GM19395 (cell line): Measurements from ENCODE around the gene ARHGAP21.
A peak's percentile ranks its signal among the peaks of the same experiment; 100 is the strongest.
"Not testable (repeated sequence)": the region's sequence is repeated elsewhere in the genome, so short reads cannot be mapped to it uniquely, and the experiment has no call there.

Experiments used
- ATAC-seq: cut with Tn5 transposase; IDR thresholded peaks from one replicate; pipeline ENCODE4 v1.9.1; 2021; ENCODE audit warnings: mild to moderate bottlenecking, moderate library complexity; ENCODE audit not compliant: unreplicated experiment

Gene ARHGAP21

DNA sequence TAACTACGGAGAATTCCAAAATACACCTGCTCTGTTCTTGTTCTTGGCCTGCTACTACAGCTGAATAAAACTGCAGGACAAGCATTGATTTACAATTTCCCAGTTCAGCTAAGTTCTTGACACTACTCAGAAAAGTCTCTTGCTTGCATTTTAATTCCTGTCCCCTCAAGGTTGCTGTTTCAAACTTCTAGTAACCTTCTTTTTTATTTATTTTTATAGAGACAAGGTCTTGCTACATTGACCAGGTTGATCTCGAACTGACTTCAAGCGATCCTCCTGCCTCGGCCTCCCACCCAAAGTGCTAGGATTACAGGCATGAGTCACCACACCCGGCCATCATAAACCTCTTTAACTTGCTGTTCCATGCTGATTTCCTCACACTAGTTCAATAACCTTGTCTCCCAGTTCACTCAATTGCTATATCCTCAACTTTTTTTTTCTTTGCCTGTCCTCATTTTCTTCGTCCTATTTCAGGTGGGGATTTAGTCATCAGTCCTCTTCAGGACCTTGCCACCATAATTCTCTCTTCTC lies 79.9 kb downstream of the ARHGAP21 start:
- ATAC-seq, result no peak

DNA sequence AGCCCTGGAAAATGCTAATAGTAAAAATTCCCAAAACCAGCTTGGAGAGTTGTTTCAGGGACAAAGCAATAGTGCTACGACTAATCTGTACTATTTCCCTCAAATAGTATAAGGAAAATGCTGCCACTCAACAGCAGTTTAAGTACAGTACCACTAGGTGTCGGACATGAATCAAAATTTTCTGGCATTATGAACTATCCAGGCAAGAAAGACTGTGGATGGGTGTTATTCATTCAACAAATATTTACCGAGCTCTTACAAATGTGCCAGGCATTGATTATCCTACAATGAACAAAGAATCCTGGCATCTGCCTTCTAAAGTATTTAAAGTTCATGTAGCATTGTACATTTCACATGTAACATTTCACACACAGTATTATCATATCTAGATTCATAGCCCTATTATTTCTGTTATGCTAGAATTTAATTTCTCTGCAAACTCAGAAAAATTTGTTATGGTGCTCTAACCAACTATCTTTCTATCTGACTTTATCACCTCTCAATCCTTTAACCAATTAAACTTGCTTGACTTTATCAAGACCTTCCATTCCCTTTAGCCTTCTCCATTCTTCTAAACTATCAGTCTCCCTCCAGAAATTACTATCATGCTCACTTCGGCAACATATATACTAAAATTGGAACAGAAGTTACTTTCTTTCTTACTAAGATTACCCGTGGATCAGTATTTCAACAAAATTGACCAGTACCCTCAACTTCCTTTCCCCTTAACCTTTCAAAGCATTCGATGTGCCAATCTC lies 80.6 kb downstream of the ARHGAP21 start:
- ATAC-seq, result peak; percentile 91

DNA sequence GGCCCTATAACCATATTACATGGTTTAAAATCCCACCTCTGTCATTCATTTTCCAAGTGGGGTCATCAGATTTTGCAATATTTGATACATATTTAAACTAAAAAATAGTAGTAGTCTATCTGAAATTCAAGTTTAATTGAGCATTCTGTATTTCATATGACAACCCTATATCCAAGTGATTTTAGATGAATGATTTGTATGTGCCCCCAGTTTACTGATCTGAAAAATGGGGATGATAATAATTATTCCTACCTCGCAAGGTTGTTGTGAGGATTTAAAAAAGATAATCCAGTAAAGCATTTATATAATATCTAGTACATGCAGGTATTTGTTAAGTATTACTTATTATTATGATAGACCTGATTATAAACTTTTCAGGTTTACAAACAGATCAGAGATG lies 84.6 kb downstream of the ARHGAP21 start:
- ATAC-seq, result no peak

DNA sequence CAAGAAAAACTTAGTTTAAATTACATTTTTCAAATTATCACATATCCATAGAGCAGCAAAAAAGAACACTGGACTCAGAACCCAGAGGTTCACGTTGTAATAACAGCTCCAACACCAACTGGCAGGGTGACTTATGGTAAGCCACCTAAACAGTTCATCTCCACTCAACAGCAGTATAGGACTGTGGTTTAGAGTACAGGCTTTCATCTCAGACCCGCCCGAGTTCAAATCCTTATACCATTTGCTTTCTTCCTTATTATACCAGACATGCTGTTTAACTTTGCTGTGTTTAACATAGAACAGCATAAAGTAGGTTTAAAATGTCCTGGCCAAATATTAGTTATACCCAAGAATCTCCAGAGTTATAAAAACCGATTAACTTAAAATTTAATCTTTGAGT lies 97.9 kb downstream of the ARHGAP21 start:
- ATAC-seq, result no peak

DNA sequence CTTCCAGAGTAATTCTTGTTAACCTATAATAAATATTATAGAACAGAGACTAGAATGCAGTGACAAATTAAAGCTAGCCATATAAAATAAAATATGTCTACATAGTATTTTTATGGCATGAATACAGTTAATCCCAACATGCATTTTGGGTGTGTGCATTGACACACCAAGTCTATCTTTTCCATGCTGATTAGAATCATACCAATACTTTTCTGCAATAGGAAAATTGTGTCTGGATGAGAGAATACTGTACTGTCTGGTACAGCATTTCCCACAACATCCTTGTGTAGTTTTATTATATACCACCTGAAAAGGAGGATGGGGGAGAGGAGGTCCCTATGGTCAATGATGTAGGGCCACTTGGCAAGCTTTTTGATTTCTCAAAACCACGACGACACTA lies 100.3 kb downstream of the ARHGAP21 start:
- ATAC-seq, result no peak

DNA sequence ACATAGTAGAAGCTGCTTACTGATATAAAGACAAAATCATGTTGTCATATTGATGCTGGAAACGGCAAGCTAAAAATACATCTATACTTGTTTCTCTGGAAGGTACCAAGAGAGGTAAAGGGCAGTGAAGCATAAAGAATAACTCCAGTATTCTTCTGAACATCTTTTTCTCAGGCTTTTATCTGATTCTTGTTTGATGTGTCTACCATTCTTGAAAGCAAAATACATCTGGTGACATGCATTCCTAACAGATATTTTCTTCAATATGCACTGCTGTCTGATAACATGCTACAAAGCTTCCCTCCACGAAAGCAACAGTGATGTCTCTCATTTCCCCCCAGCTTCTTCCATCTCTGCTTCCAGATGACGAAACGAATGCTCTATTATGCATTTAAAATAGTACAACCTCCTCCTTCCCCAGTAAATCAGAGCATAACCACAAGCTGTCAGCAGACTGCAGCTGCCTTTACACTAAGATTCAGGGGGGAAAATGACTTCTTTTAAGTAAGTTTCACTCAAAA lies 100.8 kb downstream of the ARHGAP21 start:
- no peak for ATAC-seq

DNA sequence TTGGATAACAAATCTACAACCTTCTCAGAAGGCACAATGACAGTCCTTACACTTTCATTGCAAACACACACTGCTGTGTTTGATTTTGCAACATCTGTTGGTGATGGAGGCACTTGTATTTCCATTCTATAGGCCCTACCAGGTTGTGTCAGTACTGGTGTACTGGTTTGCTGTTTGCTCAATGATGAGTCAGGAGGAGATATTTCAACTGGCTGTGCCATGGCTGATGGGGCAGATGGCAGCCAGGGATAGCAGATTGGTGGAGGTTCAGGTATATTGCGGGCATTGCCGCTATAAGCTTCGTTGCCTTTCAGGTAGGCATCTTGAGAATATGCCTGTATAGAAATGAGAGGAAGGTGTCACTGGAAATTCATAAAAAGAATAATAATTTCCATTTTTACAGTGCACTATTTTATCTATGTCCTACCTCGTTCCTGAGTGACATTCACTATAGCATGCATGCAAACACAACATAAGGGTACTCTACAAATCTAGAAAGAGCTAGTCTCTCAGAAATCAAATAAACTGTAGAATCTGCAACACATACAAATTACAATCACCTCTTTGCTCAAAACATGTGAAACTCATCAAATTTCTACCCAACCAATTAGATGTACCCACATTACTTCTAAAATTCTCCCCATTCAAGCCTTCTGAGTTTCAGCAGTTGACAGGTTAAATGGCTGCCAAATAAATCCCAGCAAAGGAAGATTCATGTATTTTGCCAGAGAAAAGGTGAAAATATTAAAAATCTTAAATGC lies 102.5 kb downstream of the ARHGAP21 start:
- ATAC-seq, result not testable (repeated sequence)

DNA sequence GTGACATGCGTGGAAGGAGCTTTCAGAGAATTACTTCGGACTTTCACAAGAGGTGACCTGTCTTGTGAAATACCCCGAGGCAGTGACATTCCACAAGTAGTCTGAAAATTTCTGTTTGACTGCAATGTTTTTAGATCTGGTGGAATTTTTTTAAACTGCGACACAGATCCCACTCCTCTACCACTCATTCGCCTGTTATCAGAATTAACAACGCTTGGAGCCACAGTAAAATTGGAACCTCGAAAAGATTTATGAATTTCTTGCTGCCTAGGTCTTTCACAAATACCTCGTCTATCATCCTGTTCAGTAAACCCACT lies 103.7 kb downstream of the ARHGAP21 start:
- ATAC-seq, result not testable (repeated sequence)

DNA sequence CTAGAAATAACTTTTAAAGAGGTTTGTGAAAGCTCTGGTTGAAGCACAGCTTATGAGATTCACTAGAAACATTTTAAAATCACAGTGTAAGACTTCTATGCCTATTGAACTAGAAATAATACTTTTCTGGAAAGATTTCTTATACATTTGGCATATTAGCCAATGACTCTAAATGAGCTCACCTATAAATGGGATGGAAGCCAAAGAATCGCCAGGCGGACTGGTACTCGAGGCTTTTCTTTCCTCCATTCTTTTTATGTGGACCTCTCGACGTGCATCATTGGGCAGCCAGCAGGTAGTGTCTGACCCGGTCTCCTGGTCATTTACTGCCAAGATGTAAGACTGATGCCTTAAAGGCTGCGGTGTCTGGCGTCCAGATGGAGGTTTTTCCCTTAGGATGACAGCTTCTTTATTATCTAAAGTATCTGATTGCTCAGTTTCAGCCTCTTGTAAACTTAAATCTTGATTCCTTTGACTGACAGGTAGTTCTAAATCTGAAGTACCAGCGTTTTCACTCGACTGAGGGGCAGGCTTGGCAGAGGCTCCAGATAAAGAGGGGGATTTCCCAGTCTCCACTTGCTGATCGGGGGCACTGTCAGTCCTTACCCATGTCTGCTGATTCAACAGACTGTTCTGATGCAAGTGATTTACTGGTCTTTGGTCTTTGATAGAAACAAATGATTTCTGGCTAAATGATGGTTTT lies 104.2 kb downstream of the ARHGAP21 start:
- not testable (repeated sequence) for ATAC-seq

DNA sequence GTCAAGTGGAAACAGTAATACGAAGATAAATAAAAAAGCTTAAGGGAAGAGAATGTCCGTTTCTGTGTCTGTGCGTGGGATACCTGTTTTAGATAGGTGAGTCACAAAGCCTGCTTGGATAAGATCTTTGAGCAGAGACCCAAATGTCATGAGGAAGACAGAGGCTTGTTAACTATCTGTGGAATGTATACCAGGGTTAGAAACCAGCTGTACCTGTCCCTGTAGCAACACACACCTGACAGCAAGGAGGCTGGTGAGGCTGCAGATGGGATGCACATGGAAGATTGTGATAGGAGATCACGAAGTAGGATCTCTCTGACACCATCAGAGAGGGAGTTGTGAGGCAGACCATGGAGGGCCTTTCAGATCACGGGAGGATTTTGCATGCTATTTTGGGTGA lies 105.3 kb downstream of the ARHGAP21 start:
- no peak for ATAC-seq

DNA sequence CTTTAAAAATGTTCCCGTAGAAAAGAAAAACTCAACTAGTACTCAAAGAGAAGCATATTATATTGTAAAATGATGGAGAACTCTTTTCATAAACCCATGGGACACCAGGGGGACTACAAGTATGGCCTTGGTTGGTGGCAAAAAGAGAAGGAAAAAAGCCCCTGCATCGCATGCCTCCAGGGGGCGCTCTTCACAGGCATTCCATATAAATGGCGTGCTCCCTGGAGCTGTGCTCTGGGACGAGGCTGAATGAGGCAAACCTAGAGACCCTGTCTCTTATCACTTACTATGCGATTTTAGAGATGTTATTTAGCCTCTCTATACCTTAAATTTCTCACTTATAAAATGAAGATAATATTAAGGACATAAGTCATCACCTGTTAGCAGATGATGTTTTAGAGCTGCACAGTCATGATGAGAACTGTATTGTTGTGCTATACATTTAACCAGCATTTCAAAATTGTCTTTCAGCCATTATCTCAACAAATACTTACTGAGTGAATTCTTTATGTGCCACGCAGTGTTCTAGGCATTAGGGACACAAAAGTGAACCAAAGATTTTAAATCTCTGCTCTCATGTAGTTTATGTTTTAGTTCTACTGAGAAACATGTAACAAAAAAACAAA lies 105.8 kb downstream of the ARHGAP21 start:
- ATAC-seq, result peak; percentile 81

DNA sequence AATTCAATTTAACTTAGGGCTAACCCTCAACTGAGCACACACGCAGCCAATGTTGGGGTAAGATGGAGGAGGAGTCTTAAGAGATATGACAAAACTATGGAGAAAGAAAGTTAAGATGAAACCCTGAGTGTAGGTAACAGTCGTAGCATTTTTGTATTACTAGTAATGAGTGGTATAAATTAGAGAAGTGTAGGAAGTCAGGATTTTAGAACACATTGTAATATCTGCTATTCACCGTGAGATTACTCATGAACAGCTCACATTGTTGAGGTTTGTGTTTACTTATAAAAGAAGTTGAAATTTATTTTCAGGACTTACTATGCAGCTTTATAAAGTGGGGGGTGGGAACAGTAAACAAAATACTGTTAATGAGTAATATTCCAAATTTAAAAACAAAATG lies 107.2 kb downstream of the ARHGAP21 start:
- no peak for ATAC-seq

DNA sequence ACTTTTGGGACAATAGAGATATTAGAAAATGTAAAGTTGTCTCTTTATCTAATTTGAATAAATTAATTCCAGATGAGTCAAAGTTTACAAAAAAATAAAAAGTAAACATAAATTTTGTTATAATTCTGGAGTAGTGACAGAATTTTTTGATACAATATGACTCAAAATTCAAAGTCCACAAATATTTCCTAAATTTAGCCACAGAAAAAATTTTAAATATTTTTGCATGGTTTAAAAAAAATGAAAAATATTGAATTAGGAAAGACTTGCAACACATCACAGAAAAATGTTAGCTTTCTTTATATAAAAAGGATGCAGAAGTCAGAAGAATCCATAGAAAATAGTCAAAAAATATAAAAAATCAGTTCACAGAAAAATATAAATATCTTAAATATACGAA lies 117.7 kb downstream of the ARHGAP21 start:
- no peak for ATAC-seq

DNA sequence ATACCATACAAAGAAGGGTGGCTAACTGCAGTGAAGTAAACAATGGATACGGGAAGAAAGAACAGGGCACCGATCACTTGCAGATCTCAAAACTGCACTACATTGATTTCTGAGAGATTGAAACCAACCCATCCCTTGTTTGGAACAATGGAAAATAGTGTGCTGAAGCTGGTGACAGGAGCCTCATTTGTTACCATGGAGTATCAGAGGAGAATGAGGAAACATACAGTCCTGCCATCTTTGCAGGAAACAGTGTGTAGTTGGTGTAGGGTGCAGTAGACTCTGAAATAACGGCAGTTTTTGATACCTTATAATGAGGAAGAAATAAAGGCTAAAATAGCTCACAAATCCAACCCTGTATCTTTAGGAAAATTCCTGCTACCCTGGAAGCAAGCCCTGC lies 118.5 kb downstream of the ARHGAP21 start:
- ATAC-seq, result no peak

DNA sequence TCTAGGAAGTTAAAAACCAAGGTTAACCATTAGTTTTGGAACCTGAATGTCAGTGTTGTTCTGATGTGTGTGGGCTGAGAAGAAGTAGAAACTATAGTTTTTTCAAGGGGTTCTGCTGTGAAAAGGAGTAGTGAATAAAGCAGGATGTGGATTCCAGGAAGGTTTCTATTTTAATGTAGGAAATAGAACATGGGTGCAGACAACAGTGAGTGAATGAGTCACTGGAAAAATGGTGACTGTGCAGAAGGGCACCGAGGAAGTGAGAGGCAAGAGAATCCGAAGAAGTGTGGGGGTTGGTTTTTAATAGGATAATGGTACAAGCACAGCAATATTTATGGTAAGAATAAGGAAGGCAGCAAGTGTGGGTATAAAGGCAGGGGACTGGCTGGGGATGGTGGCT lies 120.4 kb downstream of the ARHGAP21 start:
- no peak for ATAC-seq

DNA sequence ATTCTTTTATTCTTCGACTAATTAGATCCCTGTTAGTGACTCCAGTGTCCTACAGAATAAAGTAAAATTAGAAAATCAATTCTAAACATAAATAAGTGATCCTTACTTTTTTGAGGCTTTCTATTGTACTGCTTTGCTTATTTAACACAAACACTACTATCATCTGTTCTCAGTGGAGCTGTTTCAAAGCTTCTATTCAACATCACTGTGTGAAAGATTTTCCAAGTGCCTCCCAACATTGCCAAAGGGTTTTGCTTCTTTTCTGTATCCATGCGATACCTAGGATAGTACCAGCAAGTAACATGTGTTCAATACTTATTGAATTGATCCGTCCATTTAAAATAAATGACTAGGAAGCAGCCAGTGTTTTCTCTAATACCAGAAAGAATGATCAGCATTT lies 125.7 kb downstream of the ARHGAP21 start:
- no peak for ATAC-seq

DNA sequence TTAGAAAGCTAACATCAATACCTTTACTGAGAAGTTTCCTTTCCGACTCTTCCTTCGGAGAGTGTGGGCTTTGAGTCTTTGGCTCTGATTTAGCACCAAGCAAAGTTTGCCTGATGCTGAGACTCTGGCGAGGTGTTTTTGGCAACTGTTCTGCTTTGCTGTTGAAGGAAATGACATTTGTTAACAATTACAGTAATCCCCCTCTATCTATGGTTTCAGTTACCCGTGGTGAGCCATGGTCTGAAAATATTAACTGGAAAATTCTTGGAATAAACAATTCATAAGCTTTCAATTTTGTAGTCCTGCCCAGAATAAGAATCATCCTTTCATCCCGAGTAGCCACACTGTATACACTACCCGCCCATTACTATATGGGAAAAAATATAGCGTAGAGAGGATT lies 126.3 kb downstream of the ARHGAP21 start:
- ATAC-seq, result no peak

DNA sequence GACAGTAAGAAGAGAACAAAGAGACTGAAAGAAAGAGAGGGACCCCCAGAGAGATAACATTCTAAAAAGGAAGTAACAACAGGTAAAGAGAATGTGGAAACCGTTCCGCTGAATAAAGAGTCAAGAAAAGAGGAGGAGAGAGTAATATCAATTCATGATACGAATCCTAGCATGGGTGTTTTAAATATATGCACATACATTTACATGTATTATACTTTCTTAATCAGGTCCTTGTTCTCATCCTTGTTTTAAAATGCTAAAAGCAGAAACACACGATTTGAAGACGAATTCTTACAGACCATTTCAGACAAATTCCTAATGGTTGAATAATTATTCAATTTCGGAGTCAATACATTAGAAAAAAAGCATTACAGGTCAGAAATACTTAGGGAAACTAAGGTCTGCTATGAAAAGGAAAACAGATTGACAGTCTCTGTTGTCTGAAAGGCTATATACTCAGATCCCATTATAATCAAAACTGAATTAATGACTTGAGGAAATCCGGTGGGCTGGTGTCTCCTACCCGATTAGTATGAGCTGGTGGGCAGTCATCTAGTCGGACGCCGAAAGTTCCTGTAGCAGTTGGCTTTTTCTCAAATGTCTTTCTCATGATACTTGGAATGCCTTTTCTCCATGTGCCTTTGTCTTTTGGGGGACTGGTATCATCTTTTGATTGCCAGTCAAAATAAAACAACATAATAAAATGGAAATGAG lies 127.3 kb downstream of the ARHGAP21 start:
- ATAC-seq, result no peak

DNA sequence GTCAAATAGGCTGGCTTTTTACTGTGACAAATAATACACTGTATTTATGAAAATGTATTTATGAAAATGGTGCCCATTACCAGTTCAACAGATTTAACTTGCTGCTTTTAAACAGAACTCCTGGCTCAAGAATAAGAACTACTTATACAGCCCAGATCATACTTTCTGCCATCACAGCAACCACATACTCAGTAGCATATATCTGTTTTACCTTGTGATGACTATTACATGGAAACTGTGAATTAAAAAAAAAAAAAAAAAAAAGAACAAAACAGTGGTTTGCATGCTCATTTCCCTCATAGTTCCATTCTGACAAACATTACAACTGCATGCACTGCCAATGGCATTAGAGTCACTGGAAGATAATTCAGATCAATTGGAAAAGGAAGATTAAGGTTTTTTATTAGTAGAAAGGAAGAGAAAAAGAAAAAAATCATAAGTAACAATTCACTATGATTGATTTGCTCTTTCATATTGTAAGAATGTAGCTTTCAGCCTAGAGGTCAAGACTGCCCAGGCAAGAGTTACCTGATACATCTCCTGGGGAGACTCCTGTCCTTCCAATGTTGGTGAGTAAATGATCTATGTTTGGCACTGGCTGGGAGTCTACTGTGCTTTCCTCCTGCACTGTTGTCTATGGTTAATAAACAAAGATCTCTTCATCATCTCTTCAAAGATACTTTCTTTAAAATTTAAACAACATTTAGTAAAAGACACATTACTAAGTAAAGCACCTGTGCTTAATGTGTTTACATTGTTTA lies 132.8 kb downstream of the ARHGAP21 start:
- ATAC-seq, result no peak

DNA sequence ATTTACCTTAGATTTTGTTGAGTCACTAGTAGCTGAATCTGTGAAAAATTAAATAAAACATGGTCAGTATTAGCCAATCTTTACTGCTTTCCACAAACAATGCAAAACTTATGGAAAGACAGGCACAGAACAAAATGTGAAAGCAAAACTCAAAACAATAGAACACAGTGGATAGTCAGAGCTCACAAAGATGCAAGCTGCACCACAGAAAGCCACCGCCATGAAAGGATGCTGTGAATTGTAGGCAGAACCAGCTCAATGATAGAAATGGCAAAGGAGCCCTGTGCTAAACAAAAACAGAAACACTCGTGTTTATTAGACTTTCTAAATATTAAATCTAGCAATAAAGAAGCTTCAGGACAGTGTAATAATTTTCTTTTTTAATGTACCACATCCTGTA lies 134.4 kb downstream of the ARHGAP21 start:
- no peak for ATAC-seq
